Renal cortex interstitium (tissue), 11 donors: ENCODE data around the gene PLK4. TPM values are rescaled to one million over a fixed set of nuclear protein-coding genes. Genes with fewer than 3 reads are reported as not detected.
"Not testable (repeated sequence)": the region's sequence is repeated elsewhere in the genome, so short reads cannot be mapped to it uniquely, and the experiment has no call there.

Experiments
- DNase-seq, 11 donors: peaks; one replicate each; pipeline ENCODE4 v3.0.0-alpha.2; 2013; ENCODE audit warnings: low read depth in 9 of 11, low spot score in 4 of 11; ENCODE audit errors: extremely low read depth in 1 of 11
- polyA plus RNA-seq, 3 donors: library from polyadenylated mRNA; unstranded; fragments of 120-200 nt; gene quantifications; one replicate each; pipeline ENCODE4 v1.2.1, GENCODE V29; 2013; ENCODE audit not compliant: insufficient read length in 3 of 3

Gene PLK4
- polyA plus RNA-seq, 3 donors: 21.8 to 31.9 (median 26.0) TPM

GRCh38 chr4:127888559-127888958 is 7.9 kb downstream of the PLK4 start:
- DNase-seq: no peak

GRCh38 chr4:127889903-127890302 is 9.2 kb downstream of the PLK4 start:
- no peak for DNase-seq

GRCh38 chr4:127896069-127896468 is 15.4 kb downstream of the PLK4 start:
- DNase-seq: no peak

- no peak for DNase-seq
These were observed 15.8 kb downstream of the PLK4 start for GRCh38 chr4:127896528-127896927.

GRCh38 chr4:127899682-127900081 is 19.0 kb downstream of the PLK4 start:
- DNase-seq: not testable (repeated sequence)

GRCh38 chr4:127905029-127905428 is 24.3 kb downstream of the PLK4 start:
- DNase-seq: no peak

GRCh38 chr4:127916512-127916911 is 35.8 kb downstream of the PLK4 start:
- DNase-seq: no peak

- DNase-seq: no peak
These were observed 36.5 kb downstream of the PLK4 start for GRCh38 chr4:127917151-127917550.

- no peak for DNase-seq
These were observed 39.8 kb downstream of the PLK4 start for GRCh38 chr4:127920521-127920920.

- DNase-seq: no peak
These were observed 41.5 kb downstream of the PLK4 start for GRCh38 chr4:127922226-127922625.

- not testable (repeated sequence) for DNase-seq
These were observed 45.0 kb downstream of the PLK4 start for GRCh38 chr4:127925720-127926119.

- DNase-seq: no peak
These were observed 49.5 kb downstream of the PLK4 start for GRCh38 chr4:127930175-127930574.

GRCh38 chr4:127931836-127932235 is 51.1 kb downstream of the PLK4 start:
- not testable (repeated sequence) for DNase-seq

- DNase-seq: no peak
These were observed 56.3 kb downstream of the PLK4 start for GRCh38 chr4:127936974-127937373.

Other genes starting within 250 kb of the PLK4 start
- 10 to 100 TPM; 19.9 to 26.4 (median 25.5) TPM for gene INTU, start 247.9 kb upstream of the PLK4 start, polyA plus RNA-seq
- gene SLC25A31, start 150.5 kb upstream of the PLK4 start, polyA plus RNA-seq: under 1 TPM in 1 of 3 donors, not detected in 2; 0.09 TPM
- gene HSPA4L, start 98.6 kb upstream of the PLK4 start, polyA plus RNA-seq: 10 to 100 TPM; 10.5 to 15.5 (median 10.9) TPM
- 10 to 100 TPM; 19.5 to 37.9 (median 24.0) TPM for gene MFSD8, start 84.3 kb downstream of the PLK4 start, polyA plus RNA-seq
- 10 to 100 TPM; 11.7 to 22.1 (median 15.4) TPM for gene ABHD18, start 84.5 kb downstream of the PLK4 start, polyA plus RNA-seq
- gene LARP1B, start 180.4 kb downstream of the PLK4 start, polyA plus RNA-seq: 10 to 100 TPM; 21.0 to 25.4 (median 23.0) TPM